ENCODE data around the gene STAG2. TPM values are rescaled to one million over a fixed set of nuclear protein-coding genes. Genes with fewer than 3 reads are reported as not detected.
A peak's percentile ranks its signal among the peaks of the same experiment; 100 is the strongest.
"Not testable (repeated sequence)": the region's sequence is repeated elsewhere in the genome, so short reads cannot be mapped to it uniquely, and the experiment has no call there.

The STAG2 gene
- 10 to 100 TPM; 82.1 to 89.5 TPM for total RNA-seq

GRCh38 chrX:123961268-123962005, at the start of gene STAG2:
Gene STAG2, plus strand, starts transcription at chrX:123961706. Its CDS starts 60,922 bp downstream, at chrX:124022628.
- ATAC-seq (replicated peaks in 1 of 2) (peak; percentile 18 to 22), DNase-seq (peak; percentile 61 to 67)
- Mint-ChIP-seq H3K36me3 (ENCODE audit: insufficient read depth in 2 of 2) (peaks cover 12 to 14% of the 10 kb centered on the region in 2 donors), H3K9me3 (peaks cover 0 to 1% of the 10 kb centered on the region in 2 donors), H3K4me1 (ENCODE audit: low read depth) (peaks cover 37% of the 10 kb centered on the region), H3K27me3 (ENCODE audit: low read depth) (peaks cover 7% of the 10 kb centered on the region), H3K27ac (peak within 1 kb of the TSS; percentile 100), H3K4me3 (peak within 1 kb of the TSS; percentile 91 to 92)

DNA sequence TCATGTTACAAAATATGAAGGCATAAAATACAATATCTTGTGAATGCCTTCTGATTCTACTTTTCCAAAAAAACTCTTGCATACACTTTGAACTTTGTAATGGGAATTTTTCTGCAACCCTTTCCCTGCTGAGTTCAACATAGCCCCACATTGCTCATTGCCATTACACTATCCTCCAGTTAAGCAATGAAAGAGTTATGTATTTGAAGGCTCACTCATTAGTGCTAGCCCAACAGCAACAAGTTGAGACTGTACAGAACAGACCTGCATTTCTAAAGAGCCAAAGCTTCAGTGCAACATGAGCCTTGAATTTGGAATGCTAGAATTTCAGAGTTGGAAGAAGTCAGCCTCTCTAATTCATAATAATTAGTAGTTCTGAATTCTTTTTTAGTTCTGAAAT, 44.4 kb upstream of the STAG2 start:
- Mint-ChIP-seq H3K27me3 (ENCODE audit: low read depth) (peaks cover 6% of the 10 kb centered on the region), H3K9me3 (no peaks in the 10 kb centered on the region), H3K4me1 (ENCODE audit: low read depth) (peaks cover 6% of the 10 kb centered on the region), H3K4me3 (no peak overlapping the region), H3K36me3 (ENCODE audit: insufficient read depth in 2 of 2) (no peaks in the 10 kb centered on the region), H3K27ac (no peak overlapping the region)
- DNase-seq (no peak), ATAC-seq (replicated peaks in 1 of 2) (no peak)

DNA sequence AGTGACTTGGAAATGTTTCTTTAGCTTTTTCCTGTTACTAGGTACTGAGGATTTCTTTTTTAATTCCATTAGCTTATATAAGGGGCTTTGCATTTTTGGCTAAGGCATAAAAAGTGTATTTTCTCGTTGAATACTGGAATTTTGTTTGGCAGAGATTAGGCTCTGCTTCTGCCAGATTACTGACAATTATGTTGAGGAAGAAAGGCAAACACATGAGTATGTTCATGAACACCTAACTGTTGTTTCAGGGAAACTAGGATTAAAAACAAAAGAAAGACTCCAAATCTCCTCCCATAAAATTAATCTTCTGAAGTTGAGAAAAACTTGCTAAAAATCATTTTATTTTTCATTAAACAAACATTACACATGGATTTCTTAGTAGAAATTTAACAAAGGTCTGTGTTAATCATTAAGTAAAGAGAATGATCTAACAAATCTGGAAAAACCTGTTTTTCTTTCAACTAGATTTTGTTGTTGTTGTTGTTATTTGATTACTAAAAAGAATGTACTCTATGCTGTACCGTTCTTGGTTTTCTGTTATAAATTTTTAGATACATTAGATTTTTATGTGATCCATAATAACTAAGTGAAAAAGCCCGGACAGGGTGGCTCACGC, 43.3 kb upstream of the STAG2 start:
- no peak overlapping the region for H3K27ac Mint-ChIP-seq
- ATAC-seq (replicated peaks in 1 of 2) = no peak
- H3K9me3 Mint-ChIP-seq = no peaks in the 10 kb centered on the region
- no peak for DNase-seq
- peaks cover 6% of the 10 kb centered on the region for H3K4me1 Mint-ChIP-seq (ENCODE audit: low read depth)
- no peaks in the 10 kb centered on the region for H3K36me3 Mint-ChIP-seq (ENCODE audit: insufficient read depth in 2 of 2)
- H3K27me3 Mint-ChIP-seq (ENCODE audit: low read depth) = peaks cover 13% of the 10 kb centered on the region
- no peak overlapping the region for H3K4me3 Mint-ChIP-seq

DNA sequence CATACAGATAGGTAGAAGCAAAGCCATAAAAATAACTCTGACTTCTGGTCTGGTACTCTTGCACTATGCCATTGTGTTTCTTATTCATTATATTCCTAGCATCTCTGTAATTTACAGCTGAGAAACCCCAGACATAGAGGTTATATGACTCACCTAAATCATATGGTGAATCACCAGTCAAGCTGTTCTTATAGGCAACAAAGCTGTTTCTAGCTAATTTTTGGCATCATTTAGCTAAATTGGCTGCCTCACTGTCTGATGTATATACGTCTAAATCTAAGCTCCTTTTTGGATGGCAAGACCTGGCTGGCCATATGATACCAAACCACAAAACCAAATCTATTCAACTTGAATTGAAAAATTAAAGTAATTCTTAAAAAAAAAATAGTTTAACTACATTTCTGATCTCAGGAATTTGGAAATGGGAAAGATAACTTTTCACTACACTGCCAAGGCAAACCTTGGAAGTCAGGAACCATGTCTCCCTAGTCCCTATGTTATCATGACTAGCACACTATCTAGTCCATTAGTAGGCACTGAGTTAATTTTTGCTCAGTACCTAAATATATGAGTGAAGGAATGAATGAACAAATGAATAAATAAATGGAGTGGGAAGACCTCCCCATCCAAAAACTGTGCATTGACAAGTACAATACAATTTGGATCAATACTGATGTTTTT, 41.3 kb upstream of the STAG2 start:
- H3K4me1 Mint-ChIP-seq (ENCODE audit: low read depth) = peaks cover 6% of the 10 kb centered on the region
- no peak overlapping the region for H3K27ac Mint-ChIP-seq
- DNase-seq = no peak
- no peak overlapping the region for H3K4me3 Mint-ChIP-seq
- H3K9me3 Mint-ChIP-seq = no peaks in the 10 kb centered on the region
- H3K27me3 Mint-ChIP-seq (ENCODE audit: low read depth) = peaks cover 21% of the 10 kb centered on the region
- peak; percentile 97 to 98 for ATAC-seq (replicated peaks in 1 of 2)
- no peaks in the 10 kb centered on the region for H3K36me3 Mint-ChIP-seq (ENCODE audit: insufficient read depth in 2 of 2)

DNA sequence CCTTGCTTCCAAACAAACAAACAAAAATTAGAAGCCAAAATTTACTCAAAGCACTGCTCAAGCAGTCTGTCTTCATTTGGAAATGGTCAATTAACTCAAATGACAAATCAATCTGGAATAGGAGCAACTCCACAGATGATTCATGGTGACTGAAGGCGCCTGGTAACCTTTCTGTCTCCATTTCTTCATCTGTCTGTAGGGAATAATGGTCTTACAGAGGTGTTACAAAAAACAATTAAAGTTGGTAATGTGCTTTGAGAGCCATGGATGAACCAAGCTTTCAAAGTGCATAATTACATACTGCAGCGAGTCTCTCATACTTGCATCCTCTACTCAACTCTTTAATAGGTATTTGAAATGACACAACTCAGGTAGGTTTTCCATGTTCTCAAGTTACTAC, 38.3 kb upstream of the STAG2 start:
- H3K27ac Mint-ChIP-seq = no peak overlapping the region
- no peak overlapping the region for H3K4me3 Mint-ChIP-seq
- H3K9me3 Mint-ChIP-seq = no peaks in the 10 kb centered on the region
- H3K4me1 Mint-ChIP-seq (ENCODE audit: low read depth) = peaks cover 6% of the 10 kb centered on the region
- no peaks in the 10 kb centered on the region for H3K36me3 Mint-ChIP-seq (ENCODE audit: insufficient read depth in 2 of 2)
- no peak for ATAC-seq (replicated peaks in 1 of 2)
- DNase-seq = no peak
- H3K27me3 Mint-ChIP-seq (ENCODE audit: low read depth) = peaks cover 21% of the 10 kb centered on the region

GRCh38 chrX:123924186-123924585, 37.3 kb upstream of the STAG2 start:
- Mint-ChIP-seq H3K4me3 (no peak overlapping the region), H3K9me3 (no peaks in the 10 kb centered on the region), H3K27me3 (ENCODE audit: low read depth) (peaks cover 21% of the 10 kb centered on the region), H3K27ac (no peak overlapping the region), H3K36me3 (ENCODE audit: insufficient read depth in 2 of 2) (no peaks in the 10 kb centered on the region), H3K4me1 (ENCODE audit: low read depth) (peaks cover 6% of the 10 kb centered on the region)
- no peak for DNase-seq
- no peak for ATAC-seq (replicated peaks in 1 of 2)

DNA sequence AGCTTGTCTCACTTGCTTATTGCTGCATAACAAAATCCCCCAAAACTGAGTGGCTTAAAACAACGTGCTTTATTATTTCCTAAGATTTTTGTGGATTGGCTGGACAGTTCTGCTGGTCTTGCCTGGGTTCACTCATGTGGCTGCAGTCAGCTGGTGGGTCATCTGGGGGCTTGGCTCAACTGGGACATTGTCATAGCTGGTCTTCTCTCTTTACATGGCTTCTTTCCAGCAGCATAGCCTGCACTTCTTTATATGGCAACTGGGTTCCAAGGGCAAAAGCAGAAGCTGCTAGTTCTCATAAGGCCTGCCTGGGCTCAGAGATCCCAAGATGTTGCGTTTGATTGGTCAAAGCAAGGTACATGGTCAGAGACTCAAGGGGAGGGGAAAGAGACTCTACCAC, 33.7 kb upstream of the STAG2 start:
- peaks cover 7% of the 10 kb centered on the region for H3K27me3 Mint-ChIP-seq (ENCODE audit: low read depth)
- peaks cover 0 to 3% of the 10 kb centered on the region in 2 donors for H3K9me3 Mint-ChIP-seq
- H3K4me1 Mint-ChIP-seq (ENCODE audit: low read depth) = no peaks in the 10 kb centered on the region
- no peak overlapping the region for H3K4me3 Mint-ChIP-seq
- H3K27ac Mint-ChIP-seq = no peak overlapping the region
- peaks cover 0 to 2% of the 10 kb centered on the region in 2 donors for H3K36me3 Mint-ChIP-seq (ENCODE audit: insufficient read depth in 2 of 2)
- DNase-seq (no peak), ATAC-seq (replicated peaks in 1 of 2) (no peak)

GRCh38 chrX:123932055-123932454, 29.5 kb upstream of the STAG2 start:
- H3K27me3 Mint-ChIP-seq (ENCODE audit: low read depth); H3K9me3 Mint-ChIP-seq; H3K27ac Mint-ChIP-seq; H3K36me3 Mint-ChIP-seq (ENCODE audit: insufficient read depth in 2 of 2); H3K4me3 Mint-ChIP-seq; ATAC-seq (replicated peaks in 1 of 2); H3K4me1 Mint-ChIP-seq (ENCODE audit: low read depth); DNase-seq: not testable (repeated sequence)

GRCh38 chrX:123943074-123943473, 18.4 kb upstream of the STAG2 start:
- Mint-ChIP-seq H3K27me3 (ENCODE audit: low read depth) (peaks cover 7% of the 10 kb centered on the region), H3K4me1 (ENCODE audit: low read depth) (no peaks in the 10 kb centered on the region), H3K27ac (no peak overlapping the region), H3K36me3 (ENCODE audit: insufficient read depth in 2 of 2) (no peaks in the 10 kb centered on the region), H3K9me3 (no peaks in the 10 kb centered on the region), H3K4me3 (no peak overlapping the region)
- DNase-seq = no peak
- ATAC-seq (replicated peaks in 1 of 2) = no peak

DNA sequence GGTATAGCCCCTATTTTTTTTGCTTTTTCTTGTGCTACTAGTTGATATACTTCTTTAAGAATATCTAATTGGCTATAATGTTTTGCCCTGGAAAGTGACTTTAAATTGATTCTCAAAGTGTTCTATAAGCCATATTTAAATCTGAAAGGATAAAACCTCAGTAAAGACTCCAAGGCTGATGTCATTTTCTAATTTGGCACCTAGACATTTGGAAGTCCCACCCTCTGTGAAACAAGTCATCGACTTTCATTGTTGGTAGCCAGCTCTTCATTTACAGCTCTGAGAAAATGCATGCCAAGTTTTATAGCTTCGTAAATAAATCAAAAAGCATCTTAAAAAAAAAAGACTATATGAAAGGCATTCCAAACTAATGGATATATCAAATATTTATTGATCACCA, 18.0 kb upstream of the STAG2 start:
- no peak for ATAC-seq (replicated peaks in 1 of 2)
- DNase-seq = no peak
- Mint-ChIP-seq H3K27me3 (ENCODE audit: low read depth) (peaks cover 7% of the 10 kb centered on the region), H3K9me3 (no peaks in the 10 kb centered on the region), H3K36me3 (ENCODE audit: insufficient read depth in 2 of 2) (no peaks in the 10 kb centered on the region), H3K4me3 (no peak overlapping the region), H3K4me1 (ENCODE audit: low read depth) (no peaks in the 10 kb centered on the region), H3K27ac (no peak overlapping the region)

GRCh38 chrX:123949846-123950245, 11.7 kb upstream of the STAG2 start:
- no peak for DNase-seq
- no peaks in the 10 kb centered on the region for H3K27me3 Mint-ChIP-seq (ENCODE audit: low read depth)
- no peaks in the 10 kb centered on the region for H3K36me3 Mint-ChIP-seq (ENCODE audit: insufficient read depth in 2 of 2)
- no peak overlapping the region for H3K4me3 Mint-ChIP-seq
- ATAC-seq (replicated peaks in 1 of 2) = no peak
- no peaks in the 10 kb centered on the region for H3K4me1 Mint-ChIP-seq (ENCODE audit: low read depth)
- no peaks in the 10 kb centered on the region for H3K9me3 Mint-ChIP-seq
- no peak overlapping the region for H3K27ac Mint-ChIP-seq

- Mint-ChIP-seq H3K36me3 (ENCODE audit: insufficient read depth in 2 of 2) (peaks cover 11 to 12% of the 10 kb centered on the region in 2 donors), H3K27me3 (ENCODE audit: low read depth) (peaks cover 7% of the 10 kb centered on the region), H3K4me3 (peak overlapping the region; percentile 91 to 92), H3K9me3 (no peaks in the 10 kb centered on the region), H3K4me1 (ENCODE audit: low read depth) (peaks cover 21% of the 10 kb centered on the region), H3K27ac (peak overlapping the region; percentile 96)
- ATAC-seq (replicated peaks in 1 of 2) = no peak
- DNase-seq = peak; percentile 12 to 16
Measured at GRCh38 chrX:123959281-123960063, 2.0 kb upstream of the STAG2 start.

DNA sequence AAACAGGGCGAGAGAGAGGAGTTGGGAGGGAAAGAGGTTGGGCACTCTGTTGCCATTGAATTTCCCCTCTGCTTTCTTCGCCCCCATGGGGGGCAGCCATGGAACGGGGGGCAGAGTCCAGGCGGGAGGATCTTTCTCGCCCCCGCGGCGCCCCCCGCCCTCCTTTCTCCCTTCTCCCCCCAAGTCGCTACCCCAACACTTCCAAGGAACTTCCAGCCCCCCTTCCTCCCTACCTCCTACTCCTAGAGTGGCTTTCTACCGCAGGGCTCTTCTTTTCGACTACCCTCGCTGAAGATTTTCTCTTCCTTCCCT, 594 bp upstream of the STAG2 start:
- H3K4me3 Mint-ChIP-seq = peak overlapping the region; percentile 91 to 92
- peaks cover 33% of the 10 kb centered on the region for H3K4me1 Mint-ChIP-seq (ENCODE audit: low read depth)
- peaks cover 7% of the 10 kb centered on the region for H3K27me3 Mint-ChIP-seq (ENCODE audit: low read depth)
- no peak for ATAC-seq (replicated peaks in 1 of 2)
- no peak for DNase-seq
- peaks cover 0 to under 1% of the 10 kb centered on the region in 2 donors for H3K9me3 Mint-ChIP-seq
- H3K36me3 Mint-ChIP-seq (ENCODE audit: insufficient read depth in 2 of 2) = peaks cover 12 to 13% of the 10 kb centered on the region in 2 donors
- H3K27ac Mint-ChIP-seq = peak overlapping the region; percentile 99

Data from activated T-cell treated with anti-CD3 and anti-CD28 coated beads, Interleukin-2, amount 50 U/mL, for 72 hours (primary cell).